Measurements from ENCODE around the gene STX5. TPM values are rescaled to one million over a fixed set of nuclear protein-coding genes. Genes with fewer than 3 reads are reported as not detected.

STX5 gene
- polyA plus RNA-seq, 2 of the 4 experiments (the other 2 are of a cell fraction), result 19.5 to 32.3 TPM

DNA sequence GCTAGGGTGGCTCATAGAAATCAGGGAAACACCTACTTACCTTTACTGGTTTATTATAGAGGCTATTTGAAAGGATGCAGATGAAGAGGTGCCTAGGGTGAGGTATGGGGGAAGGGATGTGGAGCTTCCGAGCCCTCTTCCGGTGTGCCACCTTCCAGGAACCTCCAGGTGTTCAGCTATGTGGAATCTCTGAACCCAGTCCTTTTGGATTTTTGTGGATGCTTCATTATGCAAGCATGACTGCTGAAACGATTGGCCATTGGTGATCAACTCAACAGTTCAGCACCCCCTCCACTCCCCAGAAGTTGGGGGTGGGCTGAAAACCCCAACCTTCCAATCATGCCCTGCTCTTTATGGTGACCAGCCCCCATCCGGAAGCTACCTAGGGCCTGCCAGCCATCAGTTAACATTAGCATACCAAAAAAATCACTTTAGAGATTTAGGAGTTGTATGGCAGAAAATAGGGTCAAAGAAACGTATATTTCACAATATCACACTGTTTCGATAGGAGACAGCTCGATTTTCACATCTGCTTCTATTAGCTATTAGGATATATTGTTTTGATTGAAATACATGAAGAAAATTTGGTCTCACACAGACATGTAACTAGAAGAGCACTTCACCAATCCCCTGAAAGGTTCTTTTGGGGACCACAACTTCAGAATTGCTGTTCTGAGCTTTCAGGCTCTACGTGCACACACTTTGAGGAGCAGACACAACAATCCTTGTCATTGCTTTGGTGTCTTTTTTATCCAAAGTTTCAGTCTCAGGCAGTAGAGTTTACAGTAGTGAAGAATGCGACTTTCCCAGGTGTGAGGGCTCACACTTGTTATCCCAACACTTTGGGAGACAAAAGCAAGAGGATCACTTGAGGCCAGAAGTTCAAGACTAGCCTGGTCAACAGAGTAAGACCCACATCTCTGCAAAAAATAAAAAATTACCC, 73.7 kb downstream of the STX5 start (continued):
- TF ChIP-seq TP53 (CRISPR knock-in tag; IDR thresholded peaks at IDR 0.05) (no peak), FOXS1 (CRISPR knock-in tag; IDR thresholded peaks at IDR 0.05) (no peak), MAZ (IDR thresholded peaks at IDR 0.05; ENCODE audit: borderline replicate concordance, low read depth, low read length) (no peak), MYC (IDR thresholded peaks at IDR 0.05; ENCODE audit: borderline replicate concordance, low read length) (no peak)

Small RNA genes lying within 50 kb of the gene (small RNA-seq; reads per million reads assigned to genes)
- gene MIR6514, result 0 to 1.4 (median 0.13) reads per million in 6 experiments
- 0 reads per million in 6 experiments for gene RF00099
- 0 reads per million in 6 experiments for gene RNU6-118P
- 0 reads per million in 6 experiments for gene SNORD22
- 0 reads per million in 6 experiments for gene SNORD26
- 0 reads per million in 6 experiments for gene SNORD27
- gene SNORD28, result 0 reads per million in 6 experiments
- gene SNORD30, result 8.7 to 284 (median 38.1) reads per million in 6 experiments

Other genes starting within 250 kb of the STX5 start
- gene TUT1, start 240.5 kb downstream of the STX5 start, polyA plus RNA-seq (2011; rRNA removed), result 12.9 and 15.5 TPM in 2 replicates
- gene TUT1, start 240.5 kb downstream of the STX5 start, polyA plus RNA-seq (2017; fragmentation: RNase III; extraction: RNeasy Plus Mini Kit Qiagen cat#74134 plus additional on column Dnase treatment), result 9.9 to 11.7 TPM (median 11.1 TPM) in 3 replicates
- 21.8 and 44.3 TPM in 2 replicates for gene MTA2, start 230.2 kb downstream of the STX5 start, polyA plus RNA-seq (2011; rRNA removed)
- gene MTA2, start 230.2 kb downstream of the STX5 start, polyA plus RNA-seq (2017; fragmentation: RNase III; extraction: RNeasy Plus Mini Kit Qiagen cat#74134 plus additional on column Dnase treatment), result 79.3 to 85.0 TPM (median 84.5 TPM) in 3 replicates
- 15.2 and 19.7 TPM in 2 replicates for gene EML3, start 219.3 kb downstream of the STX5 start, polyA plus RNA-seq (2011; rRNA removed)
- gene EML3, start 219.3 kb downstream of the STX5 start, polyA plus RNA-seq (2017; fragmentation: RNase III; extraction: RNeasy Plus Mini Kit Qiagen cat#74134 plus additional on column Dnase treatment), result 21.4 to 28.0 TPM (median 27.2 TPM) in 3 replicates
- 0.92 and 1.6 TPM in 2 replicates for gene ROM1, start 218.8 kb downstream of the STX5 start, polyA plus RNA-seq (2011; rRNA removed)
- gene ROM1, start 218.8 kb downstream of the STX5 start, polyA plus RNA-seq (2017; fragmentation: RNase III; extraction: RNeasy Plus Mini Kit Qiagen cat#74134 plus additional on column Dnase treatment), result 2.8 to 3.7 TPM (median 3.2 TPM) in 3 replicates
- gene B3GAT3, start 210.1 kb downstream of the STX5 start, polyA plus RNA-seq (2011; rRNA removed), result 19.0 and 20.5 TPM in 2 replicates
- 38.1 to 41.0 TPM (median 40.9 TPM) in 3 replicates for gene B3GAT3, start 210.1 kb downstream of the STX5 start, polyA plus RNA-seq (2017; fragmentation: RNase III; extraction: RNeasy Plus Mini Kit Qiagen cat#74134 plus additional on column Dnase treatment)
- gene GANAB, start 185.4 kb downstream of the STX5 start, polyA plus RNA-seq (2011; rRNA removed), result 215 and 308 TPM in 2 replicates
- gene GANAB, start 185.4 kb downstream of the STX5 start, polyA plus RNA-seq (2017; fragmentation: RNase III; extraction: RNeasy Plus Mini Kit Qiagen cat#74134 plus additional on column Dnase treatment), result 206 to 220 TPM (median 214 TPM) in 3 replicates
- gene INTS5, start 178.7 kb downstream of the STX5 start, polyA plus RNA-seq (2011; rRNA removed), result 9.7 and 12.3 TPM in 2 replicates
- 11.2 to 11.8 TPM (median 11.3 TPM) in 3 replicates for gene INTS5, start 178.7 kb downstream of the STX5 start, polyA plus RNA-seq (2017; fragmentation: RNase III; extraction: RNeasy Plus Mini Kit Qiagen cat#74134 plus additional on column Dnase treatment)
- gene C11orf98, start 166.8 kb downstream of the STX5 start, polyA plus RNA-seq (2011; rRNA removed), result 89.1 and 91.7 TPM in 2 replicates
- 128 to 161 TPM (median 140 TPM) in 3 replicates for gene C11orf98, start 166.8 kb downstream of the STX5 start, polyA plus RNA-seq (2017; fragmentation: RNase III; extraction: RNeasy Plus Mini Kit Qiagen cat#74134 plus additional on column Dnase treatment)
- gene CSKMT, start 166.7 kb downstream of the STX5 start, polyA plus RNA-seq (2011; rRNA removed), result 5.4 and 5.7 TPM in 2 replicates
- 12.9 to 18.2 TPM (median 14.3 TPM) in 3 replicates for gene CSKMT, start 166.7 kb downstream of the STX5 start, polyA plus RNA-seq (2017; fragmentation: RNase III; extraction: RNeasy Plus Mini Kit Qiagen cat#74134 plus additional on column Dnase treatment)
- gene UQCC3, start 160.4 kb downstream of the STX5 start, polyA plus RNA-seq (2011; rRNA removed), result 13.9 and 20.2 TPM in 2 replicates
- 27.8 to 31.1 TPM (median 28.7 TPM) in 3 replicates for gene UQCC3, start 160.4 kb downstream of the STX5 start, polyA plus RNA-seq (2017; fragmentation: RNase III; extraction: RNeasy Plus Mini Kit Qiagen cat#74134 plus additional on column Dnase treatment)
- gene LBHD1, start 159.8 kb downstream of the STX5 start, polyA plus RNA-seq (2011; rRNA removed), result 4.1 and 5.3 TPM in 2 replicates
- gene LBHD1, start 159.8 kb downstream of the STX5 start, polyA plus RNA-seq (2017; fragmentation: RNase III; extraction: RNeasy Plus Mini Kit Qiagen cat#74134 plus additional on column Dnase treatment), result 4.9 to 8.3 TPM (median 6.8 TPM) in 3 replicates
- 56.8 and 120 TPM in 2 replicates for gene UBXN1, start 153.0 kb downstream of the STX5 start, polyA plus RNA-seq (2011; rRNA removed)
- 110 to 117 TPM (median 117 TPM) in 3 replicates for gene UBXN1, start 153.0 kb downstream of the STX5 start, polyA plus RNA-seq (2017; fragmentation: RNase III; extraction: RNeasy Plus Mini Kit Qiagen cat#74134 plus additional on column Dnase treatment)
- gene LRRN4CL, start 142.5 kb downstream of the STX5 start, polyA plus RNA-seq (2011; rRNA removed), result 0.03 and 0.04 TPM in 2 replicates
- 0.03 to 0.08 TPM (median 0.08 TPM) in 3 replicates for gene LRRN4CL, start 142.5 kb downstream of the STX5 start, polyA plus RNA-seq (2017; fragmentation: RNase III; extraction: RNeasy Plus Mini Kit Qiagen cat#74134 plus additional on column Dnase treatment)
- gene BSCL2, start 124.6 kb downstream of the STX5 start, polyA plus RNA-seq (2011; rRNA removed), result 63.9 and 101 TPM in 2 replicates
- 63.0 to 72.4 TPM (median 64.5 TPM) in 3 replicates for gene BSCL2, start 124.6 kb downstream of the STX5 start, polyA plus RNA-seq (2017; fragmentation: RNase III; extraction: RNeasy Plus Mini Kit Qiagen cat#74134 plus additional on column Dnase treatment)
- not detected in 2 replicates for gene GNG3, start 124.4 kb downstream of the STX5 start, polyA plus RNA-seq (2011; rRNA removed)
- 0.15 TPM in 1 of 3 replicates, not detected in the others for gene GNG3, start 124.4 kb downstream of the STX5 start, polyA plus RNA-seq (2017; fragmentation: RNase III; extraction: RNeasy Plus Mini Kit Qiagen cat#74134 plus additional on column Dnase treatment)
- 31.4 and 31.6 TPM in 2 replicates for gene HNRNPUL2, start 104.6 kb downstream of the STX5 start, polyA plus RNA-seq (2011; rRNA removed)
- gene HNRNPUL2, start 104.6 kb downstream of the STX5 start, polyA plus RNA-seq (2017; fragmentation: RNase III; extraction: RNeasy Plus Mini Kit Qiagen cat#74134 plus additional on column Dnase treatment), result 71.3 to 79.5 TPM (median 74.4 TPM) in 3 replicates
- gene TTC9C, start 103.6 kb downstream of the STX5 start, polyA plus RNA-seq (2011; rRNA removed), result 42.6 and 44.0 TPM in 2 replicates
- 32.6 to 34.1 TPM (median 33.5 TPM) in 3 replicates for gene TTC9C, start 103.6 kb downstream of the STX5 start, polyA plus RNA-seq (2017; fragmentation: RNase III; extraction: RNeasy Plus Mini Kit Qiagen cat#74134 plus additional on column Dnase treatment)
- 3.0 and 3.1 TPM in 2 replicates for gene ZBTB3, start 77.9 kb downstream of the STX5 start, polyA plus RNA-seq (2011; rRNA removed)
- gene ZBTB3, start 77.9 kb downstream of the STX5 start, polyA plus RNA-seq (2017; fragmentation: RNase III; extraction: RNeasy Plus Mini Kit Qiagen cat#74134 plus additional on column Dnase treatment), result 1.4 to 2.2 TPM (median 2.0 TPM) in 3 replicates
- gene POLR2G, start 70.5 kb downstream of the STX5 start, polyA plus RNA-seq (2011; rRNA removed), result 308 and 324 TPM in 2 replicates
- gene POLR2G, start 70.5 kb downstream of the STX5 start, polyA plus RNA-seq (2017; fragmentation: RNase III; extraction: RNeasy Plus Mini Kit Qiagen cat#74134 plus additional on column Dnase treatment), result 186 to 199 TPM (median 188 TPM) in 3 replicates
- 14.0 and 17.5 TPM in 2 replicates for gene TAF6L, start 60.7 kb downstream of the STX5 start, polyA plus RNA-seq (2011; rRNA removed)
- gene TAF6L, start 60.7 kb downstream of the STX5 start, polyA plus RNA-seq (2017; fragmentation: RNase III; extraction: RNeasy Plus Mini Kit Qiagen cat#74134 plus additional on column Dnase treatment), result 20.8 to 23.5 TPM (median 22.7 TPM) in 3 replicates
- gene TMEM179B, start 44.6 kb downstream of the STX5 start, polyA plus RNA-seq (2011; rRNA removed), result 64.7 and 105 TPM in 2 replicates
- 57.6 to 64.4 TPM (median 62.8 TPM) in 3 replicates for gene TMEM179B, start 44.6 kb downstream of the STX5 start, polyA plus RNA-seq (2017; fragmentation: RNase III; extraction: RNeasy Plus Mini Kit Qiagen cat#74134 plus additional on column Dnase treatment)
- 20.6 and 26.5 TPM in 2 replicates for gene TMEM223, start 40.0 kb downstream of the STX5 start, polyA plus RNA-seq (2011; rRNA removed)
- gene TMEM223, start 40.0 kb downstream of the STX5 start, polyA plus RNA-seq (2017; fragmentation: RNase III; extraction: RNeasy Plus Mini Kit Qiagen cat#74134 plus additional on column Dnase treatment), result 20.1 to 24.3 TPM (median 23.5 TPM) in 3 replicates
- gene NXF1, start 26.6 kb downstream of the STX5 start, polyA plus RNA-seq (2011; rRNA removed), result 35.5 and 50.7 TPM in 2 replicates
- 46.6 to 47.7 TPM (median 46.9 TPM) in 3 replicates for gene NXF1, start 26.6 kb downstream of the STX5 start, polyA plus RNA-seq (2017; fragmentation: RNase III; extraction: RNeasy Plus Mini Kit Qiagen cat#74134 plus additional on column Dnase treatment)
- not detected in 2 replicates for gene TEX54, start 790 bp upstream of the STX5 start, polyA plus RNA-seq (2011; rRNA removed)
- gene TEX54, start 790 bp upstream of the STX5 start, polyA plus RNA-seq (2017; fragmentation: RNase III; extraction: RNeasy Plus Mini Kit Qiagen cat#74134 plus additional on column Dnase treatment), result not detected in 3 replicates
- gene WDR74, start 7.5 kb upstream of the STX5 start, polyA plus RNA-seq (2011; rRNA removed), result 47.6 and 52.9 TPM in 2 replicates
- gene WDR74, start 7.5 kb upstream of the STX5 start, polyA plus RNA-seq (2017; fragmentation: RNase III; extraction: RNeasy Plus Mini Kit Qiagen cat#74134 plus additional on column Dnase treatment), result 88.9 to 100 TPM (median 90.6 TPM) in 3 replicates
- 1,064 and 1,133 TPM in 2 replicates for gene SLC3A2, start 48.8 kb upstream of the STX5 start, polyA plus RNA-seq (2011; rRNA removed)
- 906 to 1,102 TPM (median 1,007 TPM) in 3 replicates for gene SLC3A2, start 48.8 kb upstream of the STX5 start, polyA plus RNA-seq (2017; fragmentation: RNase III; extraction: RNeasy Plus Mini Kit Qiagen cat#74134 plus additional on column Dnase treatment)
- gene CHRM1, start 89.3 kb upstream of the STX5 start, polyA plus RNA-seq (2011; rRNA removed), result not detected in 2 replicates
- not detected in 3 replicates for gene CHRM1, start 89.3 kb upstream of the STX5 start, polyA plus RNA-seq (2017; fragmentation: RNase III; extraction: RNeasy Plus Mini Kit Qiagen cat#74134 plus additional on column Dnase treatment)
- gene SLC22A6, start 152.9 kb upstream of the STX5 start, polyA plus RNA-seq (2011; rRNA removed), result not detected in 2 replicates
- gene SLC22A6, start 152.9 kb upstream of the STX5 start, polyA plus RNA-seq (2017; fragmentation: RNase III; extraction: RNeasy Plus Mini Kit Qiagen cat#74134 plus additional on column Dnase treatment), result not detected in 3 replicates
- gene SLC22A8, start 183.8 kb upstream of the STX5 start, polyA plus RNA-seq (2011; rRNA removed), result not detected in 2 replicates
- not detected in 3 replicates for gene SLC22A8, start 183.8 kb upstream of the STX5 start, polyA plus RNA-seq (2017; fragmentation: RNase III; extraction: RNeasy Plus Mini Kit Qiagen cat#74134 plus additional on column Dnase treatment)

Measured in A549 (cell line).